Skin of body (tissue), 2 donors: ENCODE measurements around the gene ADGRA1. TPM values are rescaled to one million over a fixed set of nuclear protein-coding genes. Genes with fewer than 3 reads are reported as not detected.

Source experiments
- DNase-seq: peaks from one replicate; lab custom pipeline; 2025; lab: John Stamatoyannopoulos, UW
- total RNA-seq: library from RNA; depleted of rRNA; stranded (reverse); fragments of >200 nt; gene quantifications from one replicate; pipeline ENCODE4 v1.2.3, GENCODE V29; 2014

The ADGRA1 gene
- total RNA-seq, 1 donor from 2014 or later, result 0.10 TPM

- no peak for DNase-seq
These were observed 12.2 kb upstream of the ADGRA1 start for GRCh38 chr10:133075346-133076137.

GRCh38 chr10:133076274-133077038 is 11.3 kb upstream of the ADGRA1 start:
- DNase-seq, result no peak

DNA sequence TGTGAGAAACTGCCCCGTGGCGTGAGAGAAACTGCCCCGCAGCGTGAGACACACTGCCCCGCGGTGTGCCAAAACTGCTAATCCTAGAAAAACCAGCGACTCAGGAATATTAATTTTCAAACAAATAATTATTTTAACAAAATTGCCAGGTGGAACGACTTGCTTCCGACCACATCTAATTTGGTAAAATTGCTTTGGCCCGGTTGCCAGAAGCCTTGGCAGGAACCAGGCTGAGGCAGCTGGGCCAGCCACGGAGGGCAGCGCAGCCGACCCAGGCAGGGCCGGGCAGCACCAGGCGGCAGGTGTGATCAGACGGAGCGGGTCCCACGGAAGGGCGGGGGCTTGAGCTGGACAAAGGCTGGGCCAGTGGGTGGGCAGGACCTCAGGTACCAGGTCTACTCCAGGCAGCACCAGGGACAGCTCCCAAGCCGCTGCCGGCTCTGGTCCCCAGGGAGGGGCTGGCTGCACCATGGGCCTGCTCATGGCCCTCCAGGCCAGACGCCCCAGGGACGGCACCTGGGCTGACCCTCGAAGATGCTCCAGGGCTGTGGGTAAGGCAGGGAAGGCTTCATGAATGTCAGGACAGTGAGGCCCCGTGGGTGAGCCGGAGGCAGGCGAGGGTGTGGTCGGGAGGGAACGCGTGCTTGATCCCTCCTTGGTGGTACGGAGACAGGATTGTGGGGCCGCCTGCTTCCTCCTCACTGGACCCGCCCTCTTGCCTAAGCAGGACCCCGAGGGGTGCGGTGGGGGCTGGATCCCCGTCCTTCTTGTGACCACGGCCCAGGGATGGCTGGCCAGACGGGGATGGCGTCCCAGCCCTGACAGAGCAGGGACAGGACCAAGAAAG is 7.7 kb upstream of the ADGRA1 start:
- no peak for DNase-seq

GRCh38 chr10:133080683-133081040 is 7.1 kb upstream of the ADGRA1 start:
- no peak for DNase-seq

GRCh38 chr10:133081636-133082035 is 6.1 kb upstream of the ADGRA1 start:
- DNase-seq, result no peak

GRCh38 chr10:133082685-133083421 is 4.9 kb upstream of the ADGRA1 start:
- DNase-seq, result no peak

DNA sequence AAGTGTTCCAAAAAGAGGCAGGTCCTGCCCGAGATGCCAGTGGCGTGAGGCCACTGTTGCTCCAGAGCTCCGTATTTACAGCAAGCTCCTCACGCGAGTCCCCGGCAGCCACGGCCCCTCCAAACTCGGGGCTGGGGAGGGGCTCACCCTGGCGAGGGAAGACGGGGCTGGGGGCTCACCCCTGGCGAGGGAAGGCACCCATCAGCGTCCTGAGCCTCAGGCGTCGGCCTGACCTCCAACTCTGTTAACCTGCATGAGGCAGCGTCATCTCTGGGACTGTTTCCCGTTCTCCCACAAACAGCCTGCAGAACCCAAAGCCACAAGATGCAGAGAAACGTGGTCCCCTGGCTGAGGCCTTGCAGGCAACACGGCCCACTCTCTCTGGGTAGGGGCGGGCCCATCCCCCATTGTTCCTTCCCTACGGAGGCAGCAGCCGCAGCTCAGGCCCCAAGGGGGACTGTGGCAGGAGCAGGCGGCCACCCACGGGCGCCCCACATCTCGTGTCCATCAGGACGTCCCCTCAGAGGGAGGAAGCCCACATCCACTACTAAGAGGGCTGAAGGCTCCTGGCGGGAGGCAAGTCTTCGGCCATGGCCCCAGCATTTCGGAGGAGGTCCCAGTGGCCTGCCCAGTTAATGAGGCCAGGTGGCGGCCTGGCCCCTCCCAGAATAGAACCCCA is 4.2 kb upstream of the ADGRA1 start:
- DNase-seq, result no peak

GRCh38 chr10:133084491-133084890 is 3.2 kb upstream of the ADGRA1 start:
- no peak for DNase-seq

DNA sequence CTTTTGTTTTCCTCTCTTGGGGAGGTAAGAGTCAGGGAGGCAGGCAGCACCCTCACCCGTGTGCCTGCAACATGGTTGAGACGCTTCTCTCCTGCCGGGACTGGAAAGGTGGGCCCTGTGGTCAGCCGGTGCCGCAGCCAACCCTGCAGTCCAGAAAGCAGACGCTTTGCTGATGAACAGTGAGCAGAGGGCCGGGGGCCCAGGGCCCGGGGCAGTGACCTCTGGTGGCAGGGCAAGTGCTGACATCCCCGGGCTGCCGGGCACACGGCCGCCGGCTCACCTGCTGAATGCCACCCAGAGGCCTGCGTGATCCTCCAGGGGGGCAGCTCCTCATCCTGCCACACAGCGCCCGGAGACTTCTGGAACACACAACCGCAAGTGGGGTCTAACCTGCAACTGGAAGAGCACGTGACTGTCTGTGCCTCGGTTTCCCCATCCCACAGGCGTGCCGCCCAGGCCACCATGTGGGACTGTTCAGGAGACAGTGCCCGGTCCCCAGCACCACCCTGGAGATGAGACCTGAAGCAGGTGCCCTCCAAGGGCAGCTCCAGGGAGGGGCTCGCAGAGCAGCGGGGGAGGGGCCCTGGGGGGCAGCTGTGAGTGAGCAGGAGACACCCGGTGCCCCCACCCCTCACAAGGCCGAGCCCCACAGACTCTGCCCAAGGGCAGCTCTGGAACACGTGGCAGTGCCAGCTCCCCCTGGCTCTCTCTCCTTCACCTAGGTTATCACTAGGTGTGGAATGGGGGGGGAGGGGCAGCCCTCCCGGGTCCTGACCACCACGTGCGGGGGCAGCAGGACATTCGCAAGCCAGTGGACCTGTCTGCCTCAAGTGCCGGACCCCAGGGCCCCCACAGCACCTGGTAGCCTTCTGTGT is 2.2 kb upstream of the ADGRA1 start:
- DNase-seq, result no peak

GRCh38 chr10:133086247-133086646 is 1.5 kb upstream of the ADGRA1 start:
- no peak for DNase-seq

DNA sequence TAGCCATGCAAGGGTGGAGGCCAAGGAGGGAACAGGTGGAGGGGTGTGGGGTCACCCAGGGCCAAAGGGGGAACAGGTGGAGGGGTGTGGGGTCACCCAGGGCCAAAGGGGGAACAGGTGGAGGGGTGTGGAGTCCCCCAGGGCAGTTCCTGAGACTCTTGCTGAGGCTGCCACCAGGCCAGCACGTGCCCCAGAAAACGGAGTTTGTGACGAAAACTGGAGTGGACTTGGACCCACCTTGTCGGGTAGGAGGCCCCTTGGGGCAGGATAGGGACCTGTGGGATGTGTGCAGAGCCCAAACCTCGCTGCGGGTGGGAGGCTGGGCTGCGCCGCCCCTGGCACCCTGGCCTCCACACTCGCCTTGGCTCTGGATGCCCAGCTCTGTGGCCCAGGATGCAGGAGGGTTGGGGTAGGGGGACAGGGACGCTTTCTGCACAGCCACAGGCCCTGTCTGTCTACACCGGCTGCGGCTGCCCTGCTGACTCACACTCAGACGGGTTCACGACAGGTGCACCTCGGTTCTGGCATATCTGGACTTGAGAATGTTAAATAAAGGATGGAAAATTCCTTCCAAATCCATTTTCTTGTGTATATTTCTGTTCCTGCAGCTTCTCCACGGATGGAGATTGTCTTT is 562 bp upstream of the ADGRA1 start:
- DNase-seq, result no peak

DNA sequence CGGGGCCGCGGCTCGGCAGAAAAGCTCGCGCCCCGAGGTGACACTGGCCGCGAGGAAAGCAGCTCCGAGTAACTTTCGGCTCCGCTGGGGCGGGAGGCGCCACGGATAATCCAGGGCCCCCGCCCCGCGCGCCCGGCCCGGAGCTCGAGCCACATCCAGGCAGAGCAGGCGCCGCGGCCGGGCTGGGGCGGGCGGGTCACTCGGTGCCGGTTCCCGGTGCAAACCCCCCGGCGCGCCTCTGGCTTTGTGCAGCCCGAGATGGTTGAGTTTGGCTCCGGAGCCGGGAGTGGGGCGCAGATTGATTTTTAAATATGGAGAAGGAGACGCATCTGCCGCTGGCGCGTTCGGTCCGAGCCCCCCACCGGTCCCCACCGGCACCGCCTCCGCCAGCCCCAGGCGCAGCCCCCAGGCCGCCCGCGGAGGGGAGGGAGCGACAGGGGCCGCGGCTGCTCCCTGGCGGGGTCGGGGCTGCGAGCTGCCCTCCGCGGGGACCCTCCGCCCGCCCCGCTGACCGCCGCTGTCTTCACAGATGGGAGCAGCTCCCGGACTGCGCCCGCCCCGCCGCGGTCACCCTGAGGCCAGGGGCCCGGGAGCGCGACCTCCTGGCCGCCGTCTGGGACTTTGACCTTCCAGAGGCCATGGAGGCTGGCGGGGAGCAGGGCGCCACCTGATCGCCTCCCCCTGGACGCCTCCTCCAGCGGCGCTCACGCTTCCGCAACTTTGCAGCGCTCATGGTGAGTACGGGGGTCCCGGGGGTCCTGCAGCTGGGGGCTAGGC is 643 bp downstream of the ADGRA1 start:
- DNase-seq, result no peak

DNA sequence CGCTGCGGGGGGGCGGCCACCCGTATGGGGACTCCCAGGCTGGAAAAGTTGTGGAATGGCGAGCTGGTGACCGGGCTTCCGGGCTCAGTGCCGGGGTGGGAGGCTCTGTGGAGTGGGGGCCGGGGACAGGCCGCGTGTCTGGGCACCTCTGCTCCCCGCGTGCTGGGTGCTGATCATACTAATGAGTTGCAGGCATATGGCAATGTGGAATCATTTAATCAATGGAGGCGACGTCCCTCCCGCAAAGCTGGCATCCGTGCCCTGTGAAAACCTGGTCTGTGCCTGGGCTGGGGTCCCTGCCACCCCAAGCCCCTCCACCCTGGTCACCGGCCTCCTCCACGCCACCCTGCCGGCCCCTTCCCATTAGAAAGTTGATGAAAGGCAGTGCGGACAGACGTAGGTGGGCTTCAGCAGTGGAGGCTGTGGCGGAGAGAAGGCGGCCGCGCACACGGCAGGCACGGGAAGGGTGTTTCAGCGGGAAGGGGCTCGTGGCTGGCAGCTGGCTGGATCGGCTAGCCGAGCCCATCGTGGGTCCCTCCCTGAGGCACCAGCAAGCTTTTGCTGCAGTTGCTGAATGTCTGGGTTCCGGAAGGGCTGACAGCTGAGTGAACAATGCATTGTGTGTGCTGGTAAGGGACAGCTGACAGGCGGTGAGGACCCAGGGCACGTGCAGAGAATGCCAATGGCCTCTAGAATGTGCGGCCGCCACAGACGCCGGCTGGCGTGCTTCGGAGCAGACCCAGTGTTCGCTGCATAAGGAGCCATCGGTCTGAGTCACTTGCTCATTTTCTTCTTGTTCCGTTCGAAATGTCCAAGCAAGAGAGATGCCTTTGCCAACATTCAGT is 1.5 kb downstream of the ADGRA1 start:
- no peak for DNase-seq

GRCh38 chr10:133090101-133090500 is 2.4 kb downstream of the ADGRA1 start:
- no peak for DNase-seq

DNA sequence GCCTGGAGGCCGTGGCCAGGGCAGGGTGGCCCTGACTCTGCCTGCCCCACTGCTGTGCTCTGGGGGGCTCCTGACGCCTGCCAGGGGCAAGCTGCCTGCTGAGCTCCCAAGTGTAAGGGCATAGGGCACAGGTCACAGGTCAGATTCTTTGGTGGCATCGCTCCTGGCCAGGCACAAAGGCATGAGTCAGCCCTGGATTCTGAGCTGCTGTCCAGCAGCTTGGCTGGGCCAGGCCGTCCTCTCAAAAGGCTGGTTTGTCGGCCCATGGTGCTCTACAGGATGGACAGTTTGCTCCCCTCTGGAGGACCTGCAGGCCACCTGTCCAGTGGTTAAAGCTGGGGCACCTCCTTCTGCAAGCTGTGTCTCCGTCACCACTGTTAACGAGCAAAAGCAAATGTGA is 2.9 kb downstream of the ADGRA1 start:
- no peak for DNase-seq

- no peak for DNase-seq
These were observed 3.6 kb downstream of the ADGRA1 start for GRCh38 chr10:133091316-133091715.

GRCh38 chr10:133093291-133093690 is 5.6 kb downstream of the ADGRA1 start:
- no peak for DNase-seq

GRCh38 chr10:133094286-133094685 is 6.6 kb downstream of the ADGRA1 start:
- DNase-seq, result no peak
